ENCODE data around the gene ADSS2. TPM values are rescaled to one million over a fixed set of nuclear protein-coding genes. Genes with fewer than 3 reads are reported as not detected.
A peak's percentile ranks its signal among the peaks of the same experiment; 100 is the strongest.

The ADSS2 gene
- total and polyA plus RNA-seq, 2 experiments from 2014 or later, result 55.1 to 101 TPM

GRCh38 chr1:244445320-244446181 lies 6.2 kb downstream of the ADSS2 start:
- H3K36me3 ChIP-seq (ENCODE audit: insufficient read depth), result no peaks in the 10 kb centered on the region; the same call in 1 of the 2 replicates
- peaks cover 65% of the 10 kb centered on the region for H3K4me1 ChIP-seq (ENCODE audit: insufficient read depth)
- peak overlapping the region; percentile 16; the same call in 1 of the 2 replicates for H3K4me2 ChIP-seq
- H3K79me2 ChIP-seq (replicated peaks; ENCODE audit: insufficient read depth), result peaks cover 100% of the 10 kb centered on the region
- peaks cover 54% of the 10 kb centered on the region for H3K4me1 Mint-ChIP-seq
- H3K27ac Mint-ChIP-seq, result peak overlapping the region; percentile 60; the same call in 1 of the 2 replicates
- H3K36me3 Mint-ChIP-seq (ENCODE audit: low read depth), result peaks cover 14% of the 10 kb centered on the region; the same call in 2 of the 3 replicates
- no peaks in the 10 kb centered on the region for H3F3A ChIP-seq (replicated peaks; ENCODE audit: low read depth)
- no peaks in the 10 kb centered on the region for H3K9me2 ChIP-seq (ENCODE audit: insufficient read depth)
- peaks cover 2% of the 10 kb centered on the region for H3K27me3 Mint-ChIP-seq (ENCODE audit: insufficient read depth, low read depth, poor library complexity)
- DNase-seq (ENCODE audit: low spot score), result no peak
- H3K27me3 ChIP-seq (ENCODE audit: insufficient read depth), result no peaks in the 10 kb centered on the region
- ATAC-seq, result no peak
- H2AFZ ChIP-seq, result no peak overlapping the region
- H3K4me3 Mint-ChIP-seq, result no peak overlapping the region; the same call in 2 of the 3 replicates
- no peak for TF ChIP-seq EZH2 (IDR thresholded peaks at IDR 0.05; ENCODE audit: low read depth, unreplicated experiment)
- TF ChIP-seq NANOG (IDR thresholded peaks at IDR 0.05; ENCODE audit: borderline replicate concordance), result no peak
- TF ChIP-seq EZH2phosphoT487 (IDR thresholded peaks at IDR 0.05; ENCODE audit: unreplicated experiment), result no peak
- H3K27ac ChIP-seq (ENCODE audit: low read depth), result peak overlapping the region; percentile 0
- peaks cover 5% of the 10 kb centered on the region; the same call in 1 of the 2 replicates for H4K20me1 ChIP-seq (replicated peaks; ENCODE audit: insufficient read depth)
- no peaks in the 10 kb centered on the region for H3K9me3 Mint-ChIP-seq
- H3K4me3 ChIP-seq, result no peak overlapping the region

GRCh38 chr1:244444854-244445253 lies 6.9 kb downstream of the ADSS2 start:
- Histone ChIP-seq H3K4me2 (no peak overlapping the region), H3K4me3 (no peak overlapping the region), H3K4me1 (ENCODE audit: insufficient read depth) (peaks cover 65% of the 10 kb centered on the region), H2AFZ (no peak overlapping the region), H3K36me3 (ENCODE audit: insufficient read depth) (no peaks in the 10 kb centered on the region; the same call in 1 of the 2 replicates), H3F3A (replicated peaks; ENCODE audit: low read depth) (no peaks in the 10 kb centered on the region), H3K79me2 (replicated peaks; ENCODE audit: insufficient read depth) (peaks cover 100% of the 10 kb centered on the region), H4K20me1 (replicated peaks; ENCODE audit: insufficient read depth) (peaks cover 5% of the 10 kb centered on the region; the same call in 1 of the 2 replicates), H3K9me2 (ENCODE audit: insufficient read depth) (no peaks in the 10 kb centered on the region), H3K27ac (ENCODE audit: low read depth) (peak overlapping the region; percentile 0), H3K27me3 (ENCODE audit: insufficient read depth) (no peaks in the 10 kb centered on the region)
- DNase-seq (ENCODE audit: low spot score), result peak; percentile 53
- peaks cover 54% of the 10 kb centered on the region for H3K4me1 Mint-ChIP-seq
- peaks cover 2% of the 10 kb centered on the region for H3K27me3 Mint-ChIP-seq (ENCODE audit: insufficient read depth, low read depth, poor library complexity)
- peak; percentile 62 for ATAC-seq
- H3K36me3 Mint-ChIP-seq (ENCODE audit: low read depth), result peaks cover 14% of the 10 kb centered on the region; the same call in 2 of the 3 replicates
- peak overlapping the region; percentile 76; the same call in 1 of the 2 replicates for H3K27ac Mint-ChIP-seq
- no peaks in the 10 kb centered on the region for H3K9me3 Mint-ChIP-seq
- H3K4me3 Mint-ChIP-seq, result no peak overlapping the region; the same call in 2 of the 3 replicates
- no peak for TF ChIP-seq ZNF331 (CRISPR knock-in tag; IDR thresholded peaks at IDR 0.05; ENCODE audit: low read depth)
- no peak for TF ChIP-seq ZNF114 (CRISPR knock-in tag; IDR thresholded peaks at IDR 0.05)
- TF ChIP-seq EZH2 (IDR thresholded peaks at IDR 0.05; ENCODE audit: low read depth, unreplicated experiment), result no peak
- TF ChIP-seq REST (IDR thresholded peaks at IDR 0.05; ENCODE audit: unreplicated experiment), result no peak
- TF ChIP-seq NANOG (IDR thresholded peaks at IDR 0.05; ENCODE audit: borderline replicate concordance), result no peak
- TF ChIP-seq, protein P1, sequence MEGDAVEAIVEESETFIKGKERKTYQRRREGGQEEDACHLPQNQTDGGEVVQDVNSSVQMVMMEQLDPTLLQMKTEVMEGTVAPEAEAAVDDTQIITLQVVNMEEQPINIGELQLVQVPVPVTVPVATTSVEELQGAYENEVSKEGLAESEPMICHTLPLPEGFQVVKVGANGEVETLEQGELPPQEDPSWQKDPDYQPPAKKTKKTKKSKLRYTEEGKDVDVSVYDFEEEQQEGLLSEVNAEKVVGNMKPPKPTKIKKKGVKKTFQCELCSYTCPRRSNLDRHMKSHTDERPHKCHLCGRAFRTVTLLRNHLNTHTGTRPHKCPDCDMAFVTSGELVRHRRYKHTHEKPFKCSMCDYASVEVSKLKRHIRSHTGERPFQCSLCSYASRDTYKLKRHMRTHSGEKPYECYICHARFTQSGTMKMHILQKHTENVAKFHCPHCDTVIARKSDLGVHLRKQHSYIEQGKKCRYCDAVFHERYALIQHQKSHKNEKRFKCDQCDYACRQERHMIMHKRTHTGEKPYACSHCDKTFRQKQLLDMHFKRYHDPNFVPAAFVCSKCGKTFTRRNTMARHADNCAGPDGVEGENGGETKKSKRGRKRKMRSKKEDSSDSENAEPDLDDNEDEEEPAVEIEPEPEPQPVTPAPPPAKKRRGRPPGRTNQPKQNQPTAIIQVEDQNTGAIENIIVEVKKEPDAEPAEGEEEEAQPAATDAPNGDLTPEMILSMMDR (conservative IDR thresholded peaks at IDR 0.05; ENCODE audit: low read depth in 2 of 2), result no peak
- TF ChIP-seq STAT1 (IDR thresholded peaks at IDR 0.05; ENCODE audit: unreplicated experiment), result no peak
- TF ChIP-seq, protein P2, sequence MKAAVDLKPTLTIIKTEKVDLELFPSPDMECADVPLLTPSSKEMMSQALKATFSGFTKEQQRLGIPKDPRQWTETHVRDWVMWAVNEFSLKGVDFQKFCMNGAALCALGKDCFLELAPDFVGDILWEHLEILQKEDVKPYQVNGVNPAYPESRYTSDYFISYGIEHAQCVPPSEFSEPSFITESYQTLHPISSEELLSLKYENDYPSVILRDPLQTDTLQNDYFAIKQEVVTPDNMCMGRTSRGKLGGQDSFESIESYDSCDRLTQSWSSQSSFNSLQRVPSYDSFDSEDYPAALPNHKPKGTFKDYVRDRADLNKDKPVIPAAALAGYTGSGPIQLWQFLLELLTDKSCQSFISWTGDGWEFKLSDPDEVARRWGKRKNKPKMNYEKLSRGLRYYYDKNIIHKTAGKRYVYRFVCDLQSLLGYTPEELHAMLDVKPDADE (IDR thresholded peaks at IDR 0.05), result no peak

Measured in GM23338 (cell line).